Renal pelvis (tissue), 4 donors: Measurements from ENCODE around the gene GPAT2. TPM values are rescaled to one million over a fixed set of nuclear protein-coding genes. Genes with fewer than 3 reads are reported as not detected.
A peak's percentile ranks its signal among the peaks of the same experiment; 100 is the strongest.
"Not testable (repeated sequence)": the region's sequence is repeated elsewhere in the genome, so short reads cannot be mapped to it uniquely, and the experiment has no call there.

ENCODE experiments used
- DNase-seq: peaks from one replicate; pipeline ENCODE4 v3.0.0-alpha.2; 2013
- polyA plus RNA-seq, 3 donors: library from polyadenylated mRNA; unstranded; fragments of 120-200 nt; gene quantifications; one replicate each; pipeline ENCODE4 v1.2.1, GENCODE V29; 2013; ENCODE audit not compliant: insufficient read length in 3 of 3

The GPAT2 gene
- polyA plus RNA-seq, 3 donors: 0.71 to 4.0 (median 2.8) TPM

DNA sequence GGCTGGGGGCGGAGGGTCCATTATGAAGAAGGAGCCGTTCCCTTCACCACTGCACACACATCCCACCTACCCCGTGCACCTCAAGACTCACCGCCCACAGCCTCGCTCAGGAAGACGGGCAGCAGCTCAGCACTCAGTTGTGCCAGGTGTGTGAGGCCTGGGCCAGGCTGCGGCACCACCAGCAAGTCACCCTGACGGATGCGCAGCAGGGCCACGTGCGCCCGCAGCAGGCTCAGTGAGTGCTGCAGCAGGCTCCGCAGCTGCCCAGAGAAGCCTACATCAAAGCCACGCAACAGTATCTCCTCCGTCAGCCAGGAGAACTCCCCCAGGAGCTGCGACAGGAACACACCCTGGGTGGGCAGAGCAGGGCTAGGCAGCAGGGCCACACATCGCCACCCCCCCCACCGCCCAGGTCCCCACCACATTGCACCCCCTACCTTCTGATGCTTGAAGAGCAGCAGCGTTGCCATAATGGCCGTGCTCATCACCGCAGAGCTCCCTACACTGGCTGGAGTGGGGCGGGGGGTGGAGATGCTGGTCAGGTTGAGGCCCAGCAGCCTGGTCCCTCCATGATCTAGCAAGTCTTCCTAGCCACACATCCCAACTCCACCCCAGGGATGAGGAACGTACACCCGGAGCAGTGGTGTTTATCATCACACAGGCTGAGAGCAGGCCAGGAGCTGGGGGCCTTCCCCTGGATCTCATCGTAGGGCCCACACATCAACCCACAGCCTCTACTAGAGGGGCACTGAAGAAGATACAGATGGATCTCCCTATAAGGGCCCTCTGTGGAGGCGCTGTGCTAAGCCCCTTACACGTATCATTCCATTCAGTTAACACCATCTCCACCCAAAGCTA is 10.2 kb downstream of the GPAT2 start:
- no peak for DNase-seq

DNA sequence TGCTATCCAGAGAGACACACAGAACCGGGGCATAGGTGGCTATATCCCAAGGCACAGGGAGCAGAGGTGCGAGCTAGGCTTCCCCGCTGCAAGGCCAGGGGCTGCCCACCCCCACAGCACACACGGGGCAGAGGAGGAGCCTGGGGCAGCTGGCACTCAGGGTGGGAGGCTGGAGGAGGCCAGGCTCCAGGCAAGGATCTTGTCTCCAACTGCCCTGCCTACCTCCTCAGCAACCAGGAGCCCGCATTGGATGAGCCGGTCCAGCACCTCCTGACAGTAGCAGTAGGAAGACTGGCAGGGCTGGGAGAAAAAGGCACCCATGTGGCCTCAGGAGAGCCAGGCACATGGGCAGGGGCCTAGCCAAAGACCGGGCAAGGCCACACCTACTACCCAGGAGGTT is 11.0 kb downstream of the GPAT2 start:
- DNase-seq: not testable (repeated sequence)

- DNase-seq: peak; percentile 61
Observed at GRCh38 chr2:96022701-96023447, 11.8 kb downstream of the GPAT2 start.

DNA sequence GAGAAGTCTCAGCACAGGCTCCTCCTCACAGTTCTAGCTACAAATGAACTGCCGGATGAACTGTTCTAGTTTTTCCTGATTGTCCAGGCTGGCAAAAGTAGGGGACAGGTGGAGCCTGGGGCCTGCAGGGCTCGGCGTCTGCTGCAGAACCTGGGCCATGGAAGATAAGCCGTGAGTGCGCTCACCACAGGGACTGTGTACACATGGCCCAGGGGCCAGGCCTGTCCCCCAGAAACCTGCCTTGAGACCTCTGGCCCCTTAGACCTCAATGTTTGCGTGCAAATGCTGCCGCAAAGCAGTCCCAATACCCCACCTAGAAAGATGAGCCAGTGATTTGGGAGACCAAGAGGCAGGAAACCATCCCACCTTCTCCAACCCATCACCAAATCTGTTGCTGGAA is 12.6 kb downstream of the GPAT2 start:
- DNase-seq: not testable (repeated sequence)

GRCh38 chr2:96021142-96021541 is 13.6 kb downstream of the GPAT2 start:
- DNase-seq: not testable (repeated sequence)

- not testable (repeated sequence) for DNase-seq
Observed at GRCh38 chr2:96019909-96020590, 14.7 kb downstream of the GPAT2 start.

GRCh38 chr2:96016321-96016720 is 18.4 kb downstream of the GPAT2 start:
- not testable (repeated sequence) for DNase-seq

DNA sequence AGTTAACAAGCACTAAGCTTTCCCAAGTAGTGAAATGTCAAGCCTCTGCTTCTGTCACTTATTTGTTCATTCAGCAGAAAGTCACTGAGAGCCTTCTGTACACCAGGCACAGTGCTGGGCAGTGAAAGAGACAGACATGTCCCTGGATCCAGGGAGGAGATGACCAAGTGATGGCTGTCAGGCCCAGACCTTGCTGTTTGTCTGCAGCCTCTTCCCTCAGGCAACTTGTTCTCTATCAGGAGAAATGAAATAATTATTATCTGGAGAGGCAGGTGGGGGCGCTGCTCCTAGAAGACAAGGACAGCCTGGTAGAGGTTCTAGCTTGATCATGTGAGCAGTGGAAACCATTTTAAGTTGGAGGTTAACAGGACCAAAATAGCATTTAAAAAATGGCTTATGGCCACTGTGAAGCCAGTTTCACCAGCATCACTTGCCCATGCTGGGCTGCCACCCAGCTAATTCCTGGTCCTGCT is 21.9 kb downstream of the GPAT2 start:
- not testable (repeated sequence) for DNase-seq

- DNase-seq: not testable (repeated sequence)
Observed at GRCh38 chr2:96012086-96012791, 22.5 kb downstream of the GPAT2 start.

GRCh38 chr2:96011129-96011455 is 23.6 kb downstream of the GPAT2 start:
- not testable (repeated sequence) for DNase-seq

- DNase-seq: peak; percentile 91
Observed at GRCh38 chr2:96010320-96011128, 24.2 kb downstream of the GPAT2 start.

DNA sequence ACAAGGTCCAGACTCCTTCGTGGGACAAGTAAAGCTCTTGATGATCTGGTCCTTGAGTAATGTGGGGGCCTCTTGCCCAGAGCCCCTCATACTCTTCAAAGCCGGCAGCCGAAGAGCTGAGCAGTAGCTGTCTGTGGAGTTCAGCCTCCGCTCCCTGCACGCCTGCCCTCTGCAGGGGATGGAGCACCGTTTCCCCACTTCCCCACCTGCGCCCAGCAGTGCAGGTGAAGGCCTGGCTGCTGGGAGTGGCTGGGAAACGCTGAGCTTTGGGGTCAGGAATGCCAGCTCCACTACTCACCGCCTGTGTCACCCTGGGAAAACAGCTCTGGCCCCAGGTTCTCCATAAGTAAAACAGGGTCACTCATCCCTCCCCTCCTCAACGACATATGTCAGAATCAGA is 24.9 kb downstream of the GPAT2 start:
- peak; percentile 7 for DNase-seq

DNA sequence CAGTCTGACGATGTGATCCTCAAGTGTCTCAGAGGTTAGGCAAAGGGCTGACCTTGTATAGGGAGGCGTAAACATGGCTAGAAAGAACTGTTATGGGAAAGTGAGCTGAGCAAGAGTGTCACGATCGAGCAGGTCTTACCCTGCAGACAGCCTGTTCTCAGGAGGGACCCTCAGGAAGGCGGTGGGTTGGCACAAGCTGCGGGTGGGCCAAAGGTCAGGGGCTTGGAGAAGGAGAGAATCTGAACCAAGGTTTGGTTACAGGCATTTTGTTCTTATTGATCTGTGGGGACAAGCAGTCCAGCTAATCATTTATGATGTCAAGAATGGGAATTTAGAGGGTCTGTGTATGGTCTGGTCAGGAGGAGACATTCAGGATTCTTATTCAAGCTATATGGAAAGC is 26.7 kb downstream of the GPAT2 start:
- DNase-seq: not testable (repeated sequence)

DNA sequence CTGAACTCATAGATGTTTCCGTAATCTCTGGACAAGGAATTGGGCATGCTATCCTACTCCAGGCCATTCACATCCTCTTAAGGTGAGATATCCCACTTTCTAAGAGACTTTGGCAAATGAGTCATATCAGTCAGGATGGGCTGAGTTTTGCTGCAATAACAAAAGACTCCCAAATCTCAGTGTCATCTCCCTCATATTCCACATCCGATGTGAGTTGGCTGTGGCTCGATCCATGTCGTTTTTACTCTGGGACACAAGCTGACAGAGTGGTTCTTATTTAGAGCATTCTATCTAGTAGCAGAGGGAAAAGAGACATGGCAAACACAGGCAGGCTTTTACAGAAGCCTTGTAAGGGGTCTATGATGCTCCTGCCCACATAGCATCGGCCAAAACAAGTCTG is 28.5 kb downstream of the GPAT2 start:
- DNase-seq: not testable (repeated sequence)

- peak; percentile 28 for DNase-seq
Observed at GRCh38 chr2:95992520-95993272, 42.0 kb downstream of the GPAT2 start.

GRCh38 chr2:95992102-95992501 is 42.6 kb downstream of the GPAT2 start:
- DNase-seq: not testable (repeated sequence)

DNA sequence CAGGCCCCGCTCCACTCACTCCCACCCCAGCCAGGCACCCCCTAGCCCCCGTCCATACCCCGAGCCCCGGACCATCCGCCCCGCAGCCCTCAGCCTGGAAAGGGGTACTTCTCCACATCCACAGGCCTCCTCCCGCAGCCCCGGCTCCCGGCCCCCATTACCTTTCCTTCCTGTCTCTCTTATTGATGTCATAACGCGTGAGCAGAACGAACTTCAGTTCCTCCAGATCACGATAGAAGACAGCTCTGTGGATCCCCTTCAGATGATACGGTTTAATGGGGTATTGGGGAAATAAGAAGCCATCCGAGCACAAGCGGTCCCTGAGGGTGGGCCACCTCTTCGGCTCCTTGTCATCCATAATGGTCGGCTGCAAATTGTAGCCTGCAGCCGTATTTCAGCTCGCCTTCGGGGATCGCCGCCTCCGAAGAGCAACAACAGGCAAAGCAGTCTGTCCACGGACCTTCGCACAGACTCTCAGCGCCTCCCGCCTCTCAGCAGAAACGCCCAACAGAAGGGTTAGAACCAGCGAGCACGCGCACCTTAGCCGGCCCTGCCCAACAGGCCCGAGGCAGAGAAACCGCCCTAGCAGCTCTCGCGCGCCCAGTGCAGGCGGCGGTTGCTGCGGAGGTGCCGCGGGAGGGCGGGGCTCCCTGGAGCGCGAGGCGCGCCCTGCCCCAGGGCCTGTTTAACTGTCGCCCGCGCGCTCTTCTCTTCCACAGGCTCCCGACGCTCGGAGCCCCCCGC is 43.2 kb downstream of the GPAT2 start, which contains the start of gene ANKRD36C:
TSS of gene ANKRD36C (minus strand) at position 474 of the 744 bp plus-strand sequence. CDS start at position 358, 116 bp downstream.
- DNase-seq: peak; percentile 24

DNA sequence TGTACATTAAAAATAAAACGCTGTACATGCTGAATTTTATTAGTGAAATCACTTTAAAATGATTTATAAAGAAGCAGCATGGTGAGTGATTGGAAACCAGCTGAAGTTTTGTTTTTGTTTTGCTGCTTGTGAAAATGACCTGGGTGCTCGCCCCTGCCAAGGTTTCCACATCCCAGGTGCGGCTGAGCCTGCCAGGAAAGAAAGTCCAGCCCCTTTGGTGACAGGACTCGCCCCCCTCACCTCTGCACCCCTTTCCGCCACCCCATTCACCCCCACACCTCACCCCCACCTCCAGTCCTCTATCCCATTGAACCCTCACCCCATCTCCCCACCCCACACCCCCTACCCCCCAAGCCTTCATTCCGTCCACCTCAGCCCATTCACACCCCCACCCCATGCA is 43.8 kb downstream of the GPAT2 start:
- DNase-seq: not testable (repeated sequence)
